ACHN (cell line): ENCODE measurements around the gene ZNF75A.
A peak's percentile ranks its signal among the peaks of the same experiment; 100 is the strongest.
"Not testable (repeated sequence)": the region's sequence is repeated elsewhere in the genome, so short reads cannot be mapped to it uniquely, and the experiment has no call there.

Experiments used
- DNase-seq: peaks from one replicate; pipeline ENCODE4 v3.0.0-alpha.2; 2015
- in situ Hi-C: cut with HindIII; loops from 2 replicates; pipeline ENCODE4 v1.10.0; 2017; ENCODE audit warnings: low sequenced_read_pairs, low pct_ligation_motif_present, low pct_unique_long_range_greater_than_20kb

ZNF75A gene

DNA sequence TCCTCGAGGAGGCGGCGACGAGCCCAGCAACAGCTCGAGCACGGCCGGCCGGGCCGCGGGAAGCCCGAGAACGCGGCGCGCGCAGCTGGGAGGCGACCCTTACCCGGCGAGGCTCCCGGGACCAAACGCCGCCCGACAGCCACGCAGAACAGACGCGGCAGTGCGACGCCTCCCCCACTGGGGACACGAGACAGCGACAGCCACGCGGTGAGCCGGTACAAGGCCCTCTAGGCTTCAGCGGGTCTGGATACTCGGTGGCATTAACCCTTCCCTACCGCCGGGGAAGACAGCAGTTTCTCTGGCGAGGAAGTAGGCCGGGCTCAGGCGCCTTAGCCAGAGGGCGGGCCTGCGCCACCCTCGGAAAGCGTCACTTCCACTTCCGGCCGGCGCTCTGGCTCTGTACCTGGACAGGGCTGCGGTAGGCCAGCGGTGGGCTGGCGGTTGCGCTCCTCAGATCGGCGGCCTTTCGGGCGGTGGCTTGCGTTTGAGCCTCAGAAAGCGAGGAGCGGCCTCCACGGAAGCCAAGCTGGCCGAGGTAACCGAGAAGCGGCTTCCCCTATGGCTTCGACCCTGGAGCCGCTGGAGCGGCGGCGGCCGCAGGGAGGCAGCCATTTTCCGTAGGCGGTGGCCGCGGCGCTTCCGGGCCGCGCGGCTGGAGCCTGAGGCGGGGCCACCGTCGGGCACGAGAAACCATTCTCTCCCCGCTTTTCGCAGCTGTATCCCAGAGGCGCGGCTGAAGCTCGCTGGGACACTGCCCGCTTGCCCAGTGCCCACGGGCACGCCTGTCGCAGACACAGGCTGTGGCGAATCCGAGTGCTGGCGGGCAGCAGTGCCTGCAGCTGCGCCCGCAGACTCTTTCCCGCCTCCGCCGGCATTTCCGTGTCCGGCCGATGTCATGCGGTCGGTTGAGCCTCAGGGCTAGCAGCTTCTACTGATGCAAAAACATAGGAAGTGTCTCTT lies at the start of gene ZNF75A, which contains the start of gene TIGD7:
ZNF75A (plus strand) TSS at position 389 of the 960 bp plus-strand sequence. CDS start 2,932 bp downstream, outside the sequence.
TIGD7 (minus strand) TSS at position 322 of the 960 bp plus-strand sequence. CDS start 4,816 bp downstream, outside the sequence.
- in situ Hi-C loops: no loop called here
- DNase-seq: peak; percentile 92

GRCh38 chr16:3256146-3256865 lies 49.0 kb upstream of the ZNF75A start, which contains the start of gene MEFV:
TSS of gene MEFV (minus strand) at chr16:3256633. CDS start at chr16:3256587, 46 bp downstream.
- DNase-seq: no peak

GRCh38 chr16:3256866-3257465 lies 48.3 kb upstream of the ZNF75A start:
- in situ Hi-C loops: no loop called here
- peak; percentile 98 for DNase-seq

More at GRCh38 chr16:3256146-3256865, 49.0 kb upstream of the ZNF75A start, which contains the start of gene MEFV:
- in situ Hi-C loops: no loop called here

DNA sequence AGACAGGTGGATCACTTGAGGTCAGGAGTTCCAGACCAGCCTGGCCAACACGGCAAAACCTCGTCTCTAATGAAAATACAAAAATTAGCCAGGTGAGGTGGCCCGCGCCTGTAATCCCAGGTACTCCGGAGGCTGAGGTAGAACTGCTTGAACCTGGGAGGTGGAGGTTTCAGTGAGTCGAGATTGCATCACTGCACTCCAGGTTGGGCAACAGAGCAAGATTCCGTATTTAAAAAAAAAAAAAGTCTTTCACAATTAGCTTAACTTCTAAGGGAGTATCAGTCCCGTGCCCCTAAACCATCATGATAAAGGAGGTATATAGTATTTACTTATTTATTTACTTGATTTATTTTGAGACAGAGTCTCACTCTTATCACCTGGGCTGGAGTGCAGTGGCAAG lies 45.5 kb upstream of the ZNF75A start:
- in situ Hi-C loops: no loop called here
- no peak for DNase-seq

- DNase-seq: no peak
- in situ Hi-C loops: no loop called here
Observed at GRCh38 chr16:3262517-3262916, 42.8 kb upstream of the ZNF75A start.

- peak; percentile 99 for DNase-seq
- in situ Hi-C loops: no loop called here
Observed at GRCh38 chr16:3264137-3265036, 40.9 kb upstream of the ZNF75A start.

DNA sequence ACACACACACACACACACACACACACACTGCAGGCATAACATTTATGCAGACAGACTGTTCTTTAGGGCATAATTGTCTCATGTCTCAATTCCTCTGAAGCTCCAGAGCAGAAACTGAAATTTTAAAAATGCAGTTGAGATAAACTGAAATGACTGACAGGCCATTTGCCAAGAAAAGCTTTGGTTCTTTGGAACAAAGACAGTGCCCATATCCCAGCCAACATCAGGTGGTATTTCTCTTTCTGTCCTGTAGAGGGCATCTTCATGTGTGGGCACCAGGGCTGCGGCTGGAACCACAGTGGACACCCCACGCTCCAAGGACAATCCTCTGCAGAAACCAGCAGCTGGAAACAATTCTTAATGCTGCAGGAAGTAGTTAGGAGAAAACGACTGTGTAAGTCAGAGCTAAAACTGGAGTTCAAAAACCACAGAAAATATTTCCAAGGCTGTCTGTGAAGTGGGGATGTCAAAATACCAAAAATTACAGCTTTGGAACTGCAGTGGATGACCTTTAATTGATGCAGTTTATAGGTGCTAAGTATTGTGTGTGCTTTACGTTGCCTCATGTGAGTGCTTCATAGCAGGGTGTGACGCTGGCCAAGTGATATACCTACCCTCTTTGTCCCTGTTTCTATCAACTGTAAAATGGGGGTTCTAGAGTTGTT lies 38.3 kb upstream of the ZNF75A start:
- DNase-seq: peak; percentile 35
- in situ Hi-C loops: no loop called here

GRCh38 chr16:3268294-3268693 lies 37.0 kb upstream of the ZNF75A start:
- no peak for DNase-seq
- in situ Hi-C loops: no loop called here

DNA sequence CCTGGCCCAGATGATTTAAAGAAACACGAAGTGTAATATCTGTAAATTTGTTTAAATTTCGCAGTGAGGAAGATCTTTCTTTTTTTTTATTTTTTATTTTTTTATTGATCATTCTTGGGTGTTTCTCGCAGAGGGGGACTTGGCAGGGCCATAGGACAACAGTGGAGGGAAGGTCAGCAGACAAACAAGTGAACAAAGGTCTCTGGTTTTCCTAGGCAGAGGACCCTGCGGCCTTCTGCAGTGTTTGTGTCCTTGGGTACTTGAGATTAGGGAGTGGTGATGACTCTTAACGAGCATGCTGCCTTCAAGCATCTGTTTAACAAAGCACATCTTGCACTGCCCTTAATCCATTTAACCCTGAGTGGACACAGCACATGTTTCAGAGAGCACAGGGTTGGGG lies 34.6 kb upstream of the ZNF75A start:
- in situ Hi-C loops, DNase-seq: not testable (repeated sequence)

GRCh38 chr16:3271281-3271680 lies 34.0 kb upstream of the ZNF75A start:
- in situ Hi-C loops: not testable (repeated sequence)

GRCh38 chr16:3274490-3274889 lies 30.8 kb upstream of the ZNF75A start:
- DNase-seq: peak; percentile 67
- in situ Hi-C loops: no loop called here

More at GRCh38 chr16:3271281-3271680, 34.0 kb upstream of the ZNF75A start:
- not testable (repeated sequence) for DNase-seq

DNA sequence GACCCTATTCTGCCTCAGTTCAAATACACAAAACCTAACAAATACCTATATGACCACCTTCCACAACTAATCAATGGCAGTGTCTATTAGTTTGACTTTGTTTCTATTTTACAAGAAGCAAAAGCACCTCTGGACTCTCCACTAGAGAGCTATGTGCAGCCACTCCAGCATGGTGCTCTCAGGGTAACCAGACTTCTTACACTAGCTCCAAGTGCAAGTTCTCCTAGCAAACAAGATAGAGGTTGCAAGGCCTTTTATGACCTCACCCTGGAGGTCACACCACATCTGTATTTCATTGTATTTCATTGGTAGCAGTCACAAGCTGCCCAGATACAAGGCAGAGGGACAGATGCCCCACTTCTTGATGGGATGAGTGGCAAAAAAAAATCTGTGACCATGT lies 30.4 kb upstream of the ZNF75A start:
- in situ Hi-C loops: no loop called here
- DNase-seq: no peak

DNA sequence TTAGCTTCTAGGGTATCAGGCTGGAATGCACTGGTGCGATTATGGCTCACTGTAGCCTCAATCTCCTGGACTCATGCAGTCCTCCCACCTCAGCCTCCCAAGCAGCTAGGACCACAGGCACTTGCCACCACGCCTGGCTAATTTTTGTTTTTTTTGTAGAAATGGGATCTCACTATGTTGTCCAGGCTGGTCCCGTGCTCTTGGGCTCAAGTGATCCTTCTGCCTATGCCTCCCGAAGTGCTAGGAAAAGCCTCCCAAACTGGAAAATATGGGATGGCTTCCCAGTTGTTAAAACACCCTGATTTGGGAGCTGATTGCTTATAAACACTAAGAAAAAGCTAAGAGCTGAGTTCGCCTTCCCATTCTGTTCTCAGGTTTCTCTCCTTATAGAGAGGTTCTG lies 28.6 kb upstream of the ZNF75A start:
- DNase-seq: no peak
- in situ Hi-C loops: no loop called here

GRCh38 chr16:3281222-3281820 lies 24.0 kb upstream of the ZNF75A start:
- in situ Hi-C loops: no loop called here
- no peak for DNase-seq

DNA sequence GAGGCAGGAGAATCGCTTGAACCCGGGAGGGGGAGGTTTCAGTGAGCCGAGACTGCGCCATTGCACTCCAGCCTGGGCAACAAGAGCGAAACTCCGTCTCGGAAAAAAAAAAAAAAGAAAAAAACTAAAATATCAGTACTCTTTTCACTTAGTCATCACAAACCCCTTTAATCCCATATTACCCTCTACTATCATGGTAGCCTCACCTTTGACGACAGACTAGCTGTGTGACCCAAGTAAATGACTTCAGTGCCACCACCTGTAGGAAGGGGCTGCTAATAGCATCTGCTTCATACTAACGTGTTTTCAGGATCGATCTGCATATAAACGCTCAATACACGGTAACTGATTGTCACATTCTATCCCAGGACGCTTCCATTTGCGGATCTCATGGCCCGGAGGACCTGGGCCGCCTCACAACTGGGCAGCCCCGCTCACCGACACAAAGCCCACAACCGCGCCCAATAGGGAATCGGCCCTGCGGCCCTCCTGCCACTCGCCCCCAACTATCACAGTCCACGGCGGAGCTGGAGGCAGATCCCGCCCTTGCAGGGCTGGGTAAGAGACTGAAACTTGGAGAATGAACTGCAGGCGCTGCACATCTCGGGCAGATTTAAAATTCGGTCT lies 23.1 kb upstream of the ZNF75A start:
- in situ Hi-C loops: no loop called here

GRCh38 chr16:3282730-3283542 lies 22.4 kb upstream of the ZNF75A start, which contains the start of gene ZNF263:
TSS of gene ZNF263 (plus strand) at chr16:3283491. CDS start at chr16:3283819, 328 bp downstream.
- peak; percentile 99 for DNase-seq
- in situ Hi-C loops: no loop called here

More for the DNA sequence above, 23.1 kb upstream of the ZNF75A start:
- peak; percentile 82 for DNase-seq
